ENCODE results near the gene GNAL. TPM values are rescaled to one million over a fixed set of nuclear protein-coding genes. Genes with fewer than 3 reads are reported as not detected.

The GNAL gene
- total RNA-seq, 6 experiments from 2014 or later: 0.09 to 0.21 (median 0.17) TPM

DNA sequence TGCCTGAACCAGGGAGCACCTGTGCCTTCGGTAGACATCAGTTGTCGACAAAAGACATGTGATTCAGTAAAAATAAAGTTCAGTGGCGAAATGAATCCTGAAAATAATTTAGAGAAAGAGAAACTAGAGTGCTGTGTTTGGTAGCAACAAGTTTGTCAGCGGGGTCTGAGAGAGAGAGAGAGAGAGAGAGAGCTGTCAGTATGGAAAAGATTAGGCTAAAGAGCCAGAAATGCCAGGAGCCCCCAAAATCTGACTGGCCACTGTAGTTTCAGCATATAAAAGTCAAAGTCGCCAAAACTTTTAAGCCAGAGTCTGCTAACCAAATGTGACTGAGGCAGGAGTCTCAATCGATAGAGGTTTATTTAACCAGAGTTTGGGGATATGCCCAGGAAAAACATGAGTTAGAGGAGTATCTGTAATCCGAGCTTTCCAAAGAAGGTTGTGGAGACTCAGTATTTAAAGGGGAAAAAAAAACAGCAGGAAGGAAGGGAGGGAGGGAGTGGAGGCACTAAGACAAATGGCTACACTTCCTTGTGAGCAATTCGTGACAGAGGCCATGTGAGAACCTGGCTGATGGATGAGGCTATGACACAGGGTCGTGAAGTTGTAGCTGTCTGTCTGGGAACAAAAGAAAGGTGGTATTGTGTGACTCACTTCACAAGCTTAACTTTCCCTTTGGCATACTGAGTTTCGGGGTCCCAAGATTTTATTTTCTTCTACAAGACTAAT, 20.5 kb upstream of the GNAL start:
- Mint-ChIP-seq H3K27ac (no peak overlapping the region), H3K36me3 (ENCODE audit: low read depth) (no peaks in the 10 kb centered on the region), H3K4me1 (ENCODE audit: low read depth) (no peaks in the 10 kb centered on the region), H3K9me3 (no peaks in the 10 kb centered on the region), H3K4me3 (no peak overlapping the region), H3K27me3 (ENCODE audit: insufficient read depth) (peaks cover 23% of the 10 kb centered on the region)
- TF ChIP-seq, protein P1, sequence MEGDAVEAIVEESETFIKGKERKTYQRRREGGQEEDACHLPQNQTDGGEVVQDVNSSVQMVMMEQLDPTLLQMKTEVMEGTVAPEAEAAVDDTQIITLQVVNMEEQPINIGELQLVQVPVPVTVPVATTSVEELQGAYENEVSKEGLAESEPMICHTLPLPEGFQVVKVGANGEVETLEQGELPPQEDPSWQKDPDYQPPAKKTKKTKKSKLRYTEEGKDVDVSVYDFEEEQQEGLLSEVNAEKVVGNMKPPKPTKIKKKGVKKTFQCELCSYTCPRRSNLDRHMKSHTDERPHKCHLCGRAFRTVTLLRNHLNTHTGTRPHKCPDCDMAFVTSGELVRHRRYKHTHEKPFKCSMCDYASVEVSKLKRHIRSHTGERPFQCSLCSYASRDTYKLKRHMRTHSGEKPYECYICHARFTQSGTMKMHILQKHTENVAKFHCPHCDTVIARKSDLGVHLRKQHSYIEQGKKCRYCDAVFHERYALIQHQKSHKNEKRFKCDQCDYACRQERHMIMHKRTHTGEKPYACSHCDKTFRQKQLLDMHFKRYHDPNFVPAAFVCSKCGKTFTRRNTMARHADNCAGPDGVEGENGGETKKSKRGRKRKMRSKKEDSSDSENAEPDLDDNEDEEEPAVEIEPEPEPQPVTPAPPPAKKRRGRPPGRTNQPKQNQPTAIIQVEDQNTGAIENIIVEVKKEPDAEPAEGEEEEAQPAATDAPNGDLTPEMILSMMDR (IDR thresholded peaks at IDR 0.05): no peak
- no peak for DNase-seq

DNA sequence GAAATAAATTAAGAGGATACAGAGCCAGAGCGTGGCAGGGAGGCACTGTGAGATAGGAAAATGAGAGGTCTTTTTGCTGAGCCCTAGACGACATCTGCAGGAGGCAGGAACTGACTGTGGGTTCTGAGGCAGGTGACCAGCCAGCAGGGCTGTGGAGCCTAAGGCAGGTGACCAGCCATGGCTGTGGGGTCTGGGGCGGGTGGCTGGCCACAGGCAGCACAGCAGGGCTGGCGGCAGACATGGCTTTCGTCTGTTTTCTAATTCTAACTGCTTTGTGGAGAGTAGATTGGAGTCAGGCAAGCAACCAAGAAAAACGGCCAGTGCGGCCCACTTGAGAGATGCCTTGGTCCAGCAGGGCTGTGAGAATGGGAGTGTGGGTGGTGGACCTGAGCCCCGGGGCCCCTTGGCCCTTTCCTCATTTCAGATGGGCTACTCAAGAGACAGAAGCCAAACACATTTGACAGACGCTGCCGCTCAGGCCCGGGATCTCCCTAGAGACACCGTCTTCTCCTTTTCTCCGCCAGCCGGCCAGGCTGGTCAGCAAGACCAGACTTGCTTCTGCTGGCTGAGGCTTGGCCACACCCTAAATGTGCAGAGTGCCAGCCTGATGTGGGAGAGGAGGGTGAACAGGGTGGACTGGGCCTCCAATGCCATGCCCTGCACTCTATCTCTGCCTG, 19.7 kb upstream of the GNAL start:
- H3K4me1 Mint-ChIP-seq (ENCODE audit: low read depth): no peaks in the 10 kb centered on the region
- no peaks in the 10 kb centered on the region for H3K36me3 Mint-ChIP-seq (ENCODE audit: low read depth)
- TF ChIP-seq, protein P1 (IDR thresholded peaks at IDR 0.05): no peak
- peaks cover 23% of the 10 kb centered on the region for H3K27me3 Mint-ChIP-seq (ENCODE audit: insufficient read depth)
- H3K27ac Mint-ChIP-seq: no peak overlapping the region
- no peak for DNase-seq
- no peaks in the 10 kb centered on the region for H3K9me3 Mint-ChIP-seq
- no peak overlapping the region for H3K4me3 Mint-ChIP-seq

DNA sequence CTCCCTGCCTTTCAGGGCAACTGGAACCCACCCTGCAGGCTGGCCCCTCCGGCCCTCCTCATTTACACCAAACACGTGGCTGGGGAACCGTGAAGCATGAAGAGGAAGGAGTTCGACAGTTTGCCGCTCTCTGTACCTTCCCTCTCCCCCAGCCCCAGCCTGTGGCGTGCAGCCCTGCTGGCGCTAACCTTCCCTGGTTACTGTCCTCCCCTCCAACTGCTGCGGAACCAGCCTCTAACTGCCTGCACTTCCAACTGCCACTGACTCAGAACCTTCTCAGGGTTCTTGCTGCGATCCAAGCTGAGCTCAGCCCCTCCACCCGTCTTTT, 19.2 kb upstream of the GNAL start:
- H3K27me3 Mint-ChIP-seq (ENCODE audit: insufficient read depth): peaks cover 25% of the 10 kb centered on the region
- no peaks in the 10 kb centered on the region for H3K9me3 Mint-ChIP-seq
- H3K4me1 Mint-ChIP-seq (ENCODE audit: low read depth): no peaks in the 10 kb centered on the region
- no peaks in the 10 kb centered on the region for H3K36me3 Mint-ChIP-seq (ENCODE audit: low read depth)
- H3K27ac Mint-ChIP-seq: no peak overlapping the region
- TF ChIP-seq, protein P1 (IDR thresholded peaks at IDR 0.05): no peak
- DNase-seq: no peak
- no peak overlapping the region for H3K4me3 Mint-ChIP-seq

DNA sequence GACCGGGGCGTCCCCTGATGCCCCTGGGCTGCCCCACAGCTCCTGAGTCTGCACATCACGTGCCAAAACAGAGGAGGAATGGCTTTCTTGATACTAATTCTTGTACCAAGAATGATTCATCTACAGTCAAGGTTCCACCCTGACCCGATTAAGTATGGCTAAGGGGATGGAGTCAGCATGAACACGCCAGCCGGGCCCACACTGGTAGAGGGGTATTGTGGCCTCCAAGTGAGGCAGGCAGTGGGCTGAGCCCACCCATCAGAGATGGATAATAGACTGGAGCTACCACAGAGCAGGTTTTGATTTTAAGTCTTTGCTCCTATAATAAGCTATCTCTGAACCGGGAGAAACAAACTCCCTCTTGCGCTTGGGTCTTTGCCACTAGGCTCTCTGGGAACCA, 17.9 kb upstream of the GNAL start:
- Mint-ChIP-seq H3K27ac (no peak overlapping the region), H3K36me3 (ENCODE audit: low read depth) (no peaks in the 10 kb centered on the region), H3K27me3 (ENCODE audit: insufficient read depth) (peaks cover 26% of the 10 kb centered on the region), H3K4me1 (ENCODE audit: low read depth) (no peaks in the 10 kb centered on the region), H3K4me3 (no peak overlapping the region), H3K9me3 (no peaks in the 10 kb centered on the region)
- no peak for DNase-seq
- TF ChIP-seq, protein P1 (IDR thresholded peaks at IDR 0.05): no peak

DNA sequence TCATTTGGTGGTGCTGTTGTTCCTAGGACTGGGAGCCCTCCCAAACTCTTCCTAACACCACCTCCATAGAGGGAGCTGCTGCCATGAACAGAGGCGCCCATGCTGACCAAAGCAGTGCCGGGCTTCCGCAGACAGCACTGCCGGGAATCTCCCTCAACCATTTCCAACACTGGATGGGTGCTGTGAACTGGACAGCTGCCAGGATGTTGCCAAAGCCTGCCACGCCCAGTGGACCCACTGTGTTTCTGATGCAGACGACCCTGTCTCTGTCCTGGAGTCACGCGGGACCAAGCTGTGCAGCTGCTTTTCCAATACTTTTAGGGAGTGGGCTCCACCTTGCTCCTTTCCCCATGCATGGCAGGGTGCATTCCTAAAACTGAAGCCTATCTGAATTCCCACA, 16.9 kb upstream of the GNAL start:
- no peak overlapping the region for H3K27ac Mint-ChIP-seq

More for the DNA sequence above, 16.9 kb upstream of the GNAL start:
- no peaks in the 10 kb centered on the region for H3K4me1 Mint-ChIP-seq (ENCODE audit: low read depth)
- no peaks in the 10 kb centered on the region for H3K36me3 Mint-ChIP-seq (ENCODE audit: low read depth)
- no peak overlapping the region for H3K4me3 Mint-ChIP-seq
- TF ChIP-seq, protein P1 (IDR thresholded peaks at IDR 0.05): no peak
- H3K27me3 Mint-ChIP-seq (ENCODE audit: insufficient read depth): peaks cover 27% of the 10 kb centered on the region
- DNase-seq: no peak
- H3K9me3 Mint-ChIP-seq: no peaks in the 10 kb centered on the region; the same call in 1 of the 2 replicates
